ENCODE data around the gene RTF2.
"Not testable (repeated sequence)": the region's sequence is repeated elsewhere in the genome, so short reads cannot be mapped to it uniquely, and the experiment has no call there.

Gene RTF2

DNA sequence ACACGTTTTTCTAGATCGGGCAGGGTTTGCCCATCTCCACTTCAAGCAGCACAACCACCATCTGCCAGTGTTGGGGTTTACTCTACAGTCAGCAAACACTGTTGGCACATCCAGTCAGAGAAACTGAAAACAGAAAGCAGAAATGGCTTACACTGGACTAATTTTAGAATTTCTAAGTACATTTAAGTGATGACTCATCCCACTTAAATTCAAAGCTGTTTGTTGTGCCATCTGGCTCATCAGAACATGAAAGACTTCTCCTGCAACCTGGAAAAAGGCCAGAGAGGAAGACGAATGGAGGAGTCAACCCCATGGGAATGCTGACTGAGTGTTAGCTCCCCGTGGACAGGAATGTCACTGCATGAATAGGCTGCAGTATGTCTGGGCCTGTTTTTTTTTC, 86.4 kb downstream of the RTF2 start:
- peak in 1 of 2 experiments; percentile 2 for DNase-seq

- DNase-seq = no peak
These were observed 90.5 kb downstream of the RTF2 start for GRCh38 chr20:56558968-56559367.

GRCh38 chr20:56564526-56564925, 96.1 kb downstream of the RTF2 start:
- not testable (repeated sequence) for DNase-seq

- no peak for DNase-seq
These were observed 97.1 kb downstream of the RTF2 start for GRCh38 chr20:56565511-56565910.

- DNase-seq = no peak
These were observed 98.2 kb downstream of the RTF2 start for GRCh38 chr20:56566621-56567020.

Data from AML-193 (cell line).